ENCODE measurements around the gene MALAT1. TPM values are rescaled to one million over a fixed set of nuclear protein-coding genes. Genes with fewer than 3 reads are reported as not detected.

The MALAT1 gene
- total and polyA plus RNA-seq, 10 of the 15 experiments (the other 5 are each of a cell fraction or from before 2014, with no cell fraction given): 448 to 8,160 (median 2,019) TPM

DNA sequence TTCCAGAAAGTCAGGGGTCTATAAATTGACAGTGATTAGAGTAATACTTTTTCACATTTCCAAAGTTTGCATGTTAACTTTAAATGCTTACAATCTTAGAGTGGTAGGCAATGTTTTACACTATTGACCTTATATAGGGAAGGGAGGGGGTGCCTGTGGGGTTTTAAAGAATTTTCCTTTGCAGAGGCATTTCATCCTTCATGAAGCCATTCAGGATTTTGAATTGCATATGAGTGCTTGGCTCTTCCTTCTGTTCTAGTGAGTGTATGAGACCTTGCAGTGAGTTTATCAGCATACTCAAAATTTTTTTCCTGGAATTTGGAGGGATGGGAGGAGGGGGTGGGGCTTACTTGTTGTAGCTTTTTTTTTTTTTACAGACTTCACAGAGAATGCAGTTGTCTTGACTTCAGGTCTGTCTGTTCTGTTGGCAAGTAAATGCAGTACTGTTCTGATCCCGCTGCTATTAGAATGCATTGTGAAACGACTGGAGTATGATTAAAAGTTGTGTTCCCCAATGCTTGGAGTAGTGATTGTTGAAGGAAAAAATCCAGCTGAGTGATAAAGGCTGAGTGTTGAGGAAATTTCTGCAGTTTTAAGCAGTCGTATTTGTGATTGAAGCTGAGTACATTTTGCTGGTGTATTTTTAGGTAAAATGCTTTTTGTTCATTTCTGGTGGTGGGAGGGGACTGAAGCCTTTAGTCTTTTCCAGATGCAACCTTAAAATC, 5.3 kb downstream of the MALAT1 start (continued):
- TF ChIP-seq, protein P1, sequence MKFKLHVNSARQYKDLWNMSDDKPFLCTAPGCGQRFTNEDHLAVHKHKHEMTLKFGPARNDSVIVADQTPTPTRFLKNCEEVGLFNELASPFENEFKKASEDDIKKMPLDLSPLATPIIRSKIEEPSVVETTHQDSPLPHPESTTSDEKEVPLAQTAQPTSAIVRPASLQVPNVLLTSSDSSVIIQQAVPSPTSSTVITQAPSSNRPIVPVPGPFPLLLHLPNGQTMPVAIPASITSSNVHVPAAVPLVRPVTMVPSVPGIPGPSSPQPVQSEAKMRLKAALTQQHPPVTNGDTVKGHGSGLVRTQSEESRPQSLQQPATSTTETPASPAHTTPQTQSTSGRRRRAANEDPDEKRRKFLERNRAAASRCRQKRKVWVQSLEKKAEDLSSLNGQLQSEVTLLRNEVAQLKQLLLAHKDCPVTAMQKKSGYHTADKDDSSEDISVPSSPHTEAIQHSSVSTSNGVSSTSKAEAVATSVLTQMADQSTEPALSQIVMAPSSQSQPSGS (IDR thresholded peaks at IDR 0.05; ENCODE audit: low read length): peak; percentile 57
- TF ChIP-seq YY1 (IDR thresholded peaks at IDR 0.05; ENCODE audit: low read depth, low read length): no peak
- TF ChIP-seq, protein P2, sequence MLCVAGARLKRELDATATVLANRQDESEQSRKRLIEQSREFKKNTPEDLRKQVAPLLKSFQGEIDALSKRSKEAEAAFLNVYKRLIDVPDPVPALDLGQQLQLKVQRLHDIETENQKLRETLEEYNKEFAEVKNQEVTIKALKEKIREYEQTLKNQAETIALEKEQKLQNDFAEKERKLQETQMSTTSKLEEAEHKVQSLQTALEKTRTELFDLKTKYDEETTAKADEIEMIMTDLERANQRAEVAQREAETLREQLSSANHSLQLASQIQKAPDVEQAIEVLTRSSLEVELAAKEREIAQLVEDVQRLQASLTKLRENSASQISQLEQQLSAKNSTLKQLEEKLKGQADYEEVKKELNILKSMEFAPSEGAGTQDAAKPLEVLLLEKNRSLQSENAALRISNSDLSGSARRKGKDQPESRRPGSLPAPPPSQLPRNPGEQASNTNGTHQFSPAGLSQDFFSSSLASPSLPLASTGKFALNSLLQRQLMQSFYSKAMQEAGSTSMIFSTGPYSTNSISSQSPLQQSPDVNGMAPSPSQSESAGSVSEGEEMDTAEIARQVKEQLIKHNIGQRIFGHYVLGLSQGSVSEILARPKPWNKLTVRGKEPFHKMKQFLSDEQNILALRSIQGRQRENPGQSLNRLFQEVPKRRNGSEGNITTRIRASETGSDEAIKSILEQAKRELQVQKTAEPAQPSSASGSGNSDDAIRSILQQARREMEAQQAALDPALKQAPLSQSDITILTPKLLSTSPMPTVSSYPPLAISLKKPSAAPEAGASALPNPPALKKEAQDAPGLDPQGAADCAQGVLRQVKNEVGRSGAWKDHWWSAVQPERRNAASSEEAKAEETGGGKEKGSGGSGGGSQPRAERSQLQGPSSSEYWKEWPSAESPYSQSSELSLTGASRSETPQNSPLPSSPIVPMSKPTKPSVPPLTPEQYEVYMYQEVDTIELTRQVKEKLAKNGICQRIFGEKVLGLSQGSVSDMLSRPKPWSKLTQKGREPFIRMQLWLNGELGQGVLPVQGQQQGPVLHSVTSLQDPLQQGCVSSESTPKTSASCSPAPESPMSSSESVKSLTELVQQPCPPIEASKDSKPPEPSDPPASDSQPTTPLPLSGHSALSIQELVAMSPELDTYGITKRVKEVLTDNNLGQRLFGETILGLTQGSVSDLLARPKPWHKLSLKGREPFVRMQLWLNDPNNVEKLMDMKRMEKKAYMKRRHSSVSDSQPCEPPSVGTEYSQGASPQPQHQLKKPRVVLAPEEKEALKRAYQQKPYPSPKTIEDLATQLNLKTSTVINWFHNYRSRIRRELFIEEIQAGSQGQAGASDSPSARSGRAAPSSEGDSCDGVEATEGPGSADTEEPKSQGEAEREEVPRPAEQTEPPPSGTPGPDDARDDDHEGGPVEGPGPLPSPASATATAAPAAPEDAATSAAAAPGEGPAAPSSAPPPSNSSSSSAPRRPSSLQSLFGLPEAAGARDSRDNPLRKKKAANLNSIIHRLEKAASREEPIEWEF (IDR thresholded peaks at IDR 0.05; ENCODE audit: insufficient replicate concordance, low read depth, low read length): no peak
- no peak for TF ChIP-seq TARDBP (IDR thresholded peaks at IDR 0.05; ENCODE audit: borderline replicate concordance)
- peak; percentile 87 for TF ChIP-seq HDAC6 (IDR thresholded peaks at IDR 0.05; ENCODE audit: unreplicated experiment)
- TF ChIP-seq HSF1 (IDR thresholded peaks at IDR 0.05; ENCODE audit: low read depth, low read length): no peak
- TF ChIP-seq SMC3 (IDR thresholded peaks at IDR 0.05; ENCODE audit: borderline replicate concordance, low read length): no peak
- peak in 1 of 2 experiments; percentile 44; a peak in 1 of 4 replicates for TF ChIP-seq CEBPB (IDR thresholded peaks at IDR 0.05; ENCODE audit: borderline replicate concordance in 1 of 2, low read depth in 2 of 2, low read length in 2 of 2)
- no peak for TF ChIP-seq NBN (IDR thresholded peaks at IDR 0.05)
- no peak for TF ChIP-seq RB1 (IDR thresholded peaks at IDR 0.05; ENCODE audit: borderline replicate concordance)
- TF ChIP-seq CHD4 (IDR thresholded peaks at IDR 0.05): no peak
- TF ChIP-seq SMARCA5 (IDR thresholded peaks at IDR 0.05): no peak
- TF ChIP-seq HCFC1 (IDR thresholded peaks at IDR 0.05; ENCODE audit: low read length): no peak
- TF ChIP-seq, protein P3, sequence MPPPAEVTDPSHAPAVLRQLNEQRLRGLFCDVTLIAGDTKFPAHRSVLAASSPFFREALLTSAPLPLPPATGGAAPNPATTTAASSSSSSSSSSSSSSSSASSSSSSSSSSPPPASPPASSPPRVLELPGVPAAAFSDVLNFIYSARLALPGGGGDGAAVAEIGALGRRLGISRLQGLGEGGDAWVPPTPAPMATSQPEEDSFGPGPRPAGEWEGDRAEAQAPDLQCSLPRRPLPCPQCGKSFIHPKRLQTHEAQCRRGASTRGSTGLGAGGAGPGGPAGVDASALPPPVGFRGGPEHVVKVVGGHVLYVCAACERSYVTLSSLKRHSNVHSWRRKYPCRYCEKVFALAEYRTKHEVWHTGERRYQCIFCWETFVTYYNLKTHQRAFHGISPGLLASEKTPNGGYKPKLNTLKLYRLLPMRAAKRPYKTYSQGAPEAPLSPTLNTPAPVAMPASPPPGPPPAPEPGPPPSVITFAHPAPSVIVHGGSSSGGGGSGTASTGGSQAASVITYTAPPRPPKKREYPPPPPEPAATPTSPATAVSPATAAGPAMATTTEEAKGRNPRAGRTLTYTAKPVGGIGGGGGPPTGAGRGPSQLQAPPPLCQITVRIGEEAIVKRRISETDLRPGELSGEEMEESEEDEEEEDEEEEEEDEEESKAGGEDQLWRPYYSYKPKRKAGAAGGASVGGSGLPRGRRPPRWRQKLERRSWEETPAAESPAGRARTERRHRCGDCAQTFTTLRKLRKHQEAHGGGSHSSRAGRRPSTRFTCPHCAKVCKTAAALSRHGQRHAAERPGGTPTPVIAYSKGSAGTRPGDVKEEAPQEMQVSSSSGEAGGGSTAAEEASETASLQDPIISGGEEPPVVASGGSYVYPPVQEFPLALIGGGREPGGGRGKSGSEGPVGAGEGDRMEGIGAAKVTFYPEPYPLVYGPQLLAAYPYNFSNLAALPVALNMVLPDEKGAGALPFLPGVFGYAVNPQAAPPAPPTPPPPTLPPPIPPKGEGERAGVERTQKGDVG (CRISPR knock-in tag; IDR thresholded peaks at IDR 0.05): no peak; the same call in 1 of the 2 replicates
- TF ChIP-seq, protein P4, sequence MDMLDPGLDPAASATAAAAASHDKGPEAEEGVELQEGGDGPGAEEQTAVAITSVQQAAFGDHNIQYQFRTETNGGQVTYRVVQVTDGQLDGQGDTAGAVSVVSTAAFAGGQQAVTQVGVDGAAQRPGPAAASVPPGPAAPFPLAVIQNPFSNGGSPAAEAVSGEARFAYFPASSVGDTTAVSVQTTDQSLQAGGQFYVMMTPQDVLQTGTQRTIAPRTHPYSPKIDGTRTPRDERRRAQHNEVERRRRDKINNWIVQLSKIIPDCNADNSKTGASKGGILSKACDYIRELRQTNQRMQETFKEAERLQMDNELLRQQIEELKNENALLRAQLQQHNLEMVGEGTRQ (IDR thresholded peaks at IDR 0.05; ENCODE audit: borderline replicate concordance, low read depth, low read length): no peak
- TF ChIP-seq NFYB (IDR thresholded peaks at IDR 0.05; ENCODE audit: insufficient read depth, low read depth, low read length): no peak
- no peak for TF ChIP-seq TAF1 (IDR thresholded peaks at IDR 0.05; ENCODE audit: borderline replicate concordance, low read depth, low read length)
- peak; percentile 30 for TF ChIP-seq CBFB (IDR thresholded peaks at IDR 0.05; ENCODE audit: low read depth)

Data from GM12878 (cell line).